Skeletal muscle tissue (tissue), 5 donors: ENCODE measurements around the gene PPP4R3A. TPM values are rescaled to one million over a fixed set of nuclear protein-coding genes. Genes with fewer than 3 reads are reported as not detected.
"Not testable (repeated sequence)": the region's sequence is repeated elsewhere in the genome, so short reads cannot be mapped to it uniquely, and the experiment has no call there.

Source experiments
- H3K27ac ChIP-seq: one replicate; pipeline ENCODE4 v1.7.0; 2013; ENCODE audit warnings: mild to moderate bottlenecking, low read depth, low read length, inconsistent platforms
- H3K27me3 ChIP-seq, 3 donors: one replicate each; pipeline ENCODE4 v1.7.0; 2013; ENCODE audit warnings: low read length in 3 of 3; ENCODE audit not compliant: control insufficient read depth in 3 of 3, insufficient read depth in 3 of 3
- H3K36me3 ChIP-seq, 3 donors: one replicate each; pipeline ENCODE4 v1.7.0; 2013; ENCODE audit warnings: low read length in 3 of 3; ENCODE audit not compliant: control insufficient read depth in 3 of 3, insufficient read depth in 3 of 3
- H3K4me1 ChIP-seq, 3 donors: one replicate each; pipeline ENCODE4 v1.7.0; 2013; ENCODE audit warnings: low read length in 3 of 3, mild to moderate bottlenecking in 3 of 3; ENCODE audit not compliant: control insufficient read depth in 3 of 3, insufficient read depth in 3 of 3
- H3K4me3 ChIP-seq, 3 donors: one replicate each; pipeline ENCODE4 v1.7.0; 2013; ENCODE audit warnings: low read length in 3 of 3
- H3K9ac ChIP-seq, 3 donors: one replicate each; pipeline ENCODE4 v1.7.0; 2013; ENCODE audit warnings: low read length in 3 of 3, mild to moderate bottlenecking in 3 of 3, moderate library complexity in 2 of 3, low read depth in 1 of 3
- H3K9me3 ChIP-seq, 3 donors: one replicate each; pipeline ENCODE4 v1.7.0; 2013; ENCODE audit warnings: low read length in 3 of 3; ENCODE audit not compliant: control insufficient read depth in 3 of 3
- small RNA-seq: library from RNA; depleted of rRNA; stranded (forward); fragments of <200 nt; gene quantifications from one replicate; pipeline ENCODE3, GENCODE V24; 2014
- total RNA-seq: library from RNA; depleted of rRNA; stranded (reverse); fragments of >200 nt; gene quantifications from one replicate; pipeline ENCODE4 v1.2.3, GENCODE V29; 2014
- donor health status: Osteomylitis.

The PPP4R3A gene
- total RNA-seq, 1 donor from 2014 or later: 75.2 TPM

DNA sequence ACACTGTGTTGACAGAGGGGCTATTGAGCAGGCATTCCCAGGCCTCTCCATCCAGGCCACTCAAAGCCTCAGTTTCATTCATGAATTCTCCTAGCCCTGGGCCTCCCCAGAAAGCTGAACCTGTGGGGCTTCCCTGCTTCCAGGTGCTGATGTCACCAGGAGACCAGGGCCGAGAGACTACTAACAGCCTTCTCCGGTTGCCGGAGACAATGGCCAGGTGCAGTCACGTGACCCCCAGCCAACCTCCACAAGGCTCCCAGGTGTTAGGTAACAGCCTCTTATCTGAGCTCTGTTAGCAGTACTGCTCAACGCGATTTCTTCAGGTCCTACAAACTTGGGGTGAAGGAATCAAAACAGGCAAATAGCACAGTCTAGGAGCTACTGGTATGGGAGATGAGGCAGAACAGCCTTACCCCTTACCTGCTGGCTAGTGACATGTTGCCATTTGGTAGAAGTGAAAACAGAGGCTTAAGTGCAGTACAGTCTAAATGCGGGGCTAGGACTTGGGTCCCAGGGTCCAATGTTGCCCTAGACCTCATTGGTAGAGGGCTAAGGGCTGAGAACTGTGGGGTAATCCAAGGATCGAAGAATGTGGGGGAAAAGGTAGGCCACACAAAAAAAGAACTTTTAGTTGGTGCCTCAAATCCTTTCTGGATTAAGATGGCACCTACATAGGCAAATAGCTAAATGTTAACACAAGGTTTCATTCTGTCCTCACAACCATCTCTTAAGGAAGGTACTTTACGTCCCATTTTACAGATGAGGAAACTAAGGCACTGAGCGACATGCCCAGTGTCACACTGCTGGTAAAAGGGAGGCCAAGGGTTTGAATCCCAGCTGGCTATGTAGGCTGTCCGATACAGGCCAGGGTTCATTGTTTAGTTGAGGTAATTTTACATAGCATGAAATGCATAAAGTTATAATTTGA, 96.3 kb downstream of the PPP4R3A start:
- H3K27ac ChIP-seq: no peak overlapping the region
- peaks cover 3 to 16% (median 15%) of the 10 kb centered on the region in 3 donors for H3K27me3 ChIP-seq
- no peak overlapping the region for H3K9ac ChIP-seq
- no peak overlapping the region for H3K4me3 ChIP-seq
- H3K4me1 ChIP-seq: peaks cover 7 to 12% (median 8%) of the 10 kb centered on the region in 3 donors
- no peaks in the 10 kb centered on the region for H3K36me3 ChIP-seq
- no peaks in the 10 kb centered on the region for H3K9me3 ChIP-seq

DNA sequence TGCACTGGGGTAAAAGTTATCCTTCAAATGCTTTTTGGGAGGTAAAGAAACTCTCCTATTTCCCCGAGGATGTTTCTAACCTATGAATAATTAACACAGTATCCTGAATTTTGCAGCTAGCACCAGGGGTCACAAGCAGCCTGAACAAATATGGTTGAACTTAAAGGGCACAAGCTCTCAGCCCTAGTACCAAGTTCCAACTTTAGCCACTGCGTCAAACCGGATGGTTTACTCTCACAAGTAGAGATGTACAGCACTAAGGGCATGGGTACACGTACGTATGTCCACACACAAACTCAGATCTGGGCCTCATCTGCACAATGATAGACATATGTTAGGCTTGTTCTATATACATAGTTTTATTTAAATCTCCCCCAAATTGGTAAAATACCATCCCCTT, 97.2 kb downstream of the PPP4R3A start:
- peaks cover 0 to 4% (median 0%) of the 10 kb centered on the region in 3 donors for H3K4me1 ChIP-seq
- no peak overlapping the region for H3K9ac ChIP-seq
- no peaks in the 10 kb centered on the region for H3K36me3 ChIP-seq
- H3K9me3 ChIP-seq: no peaks in the 10 kb centered on the region
- H3K27ac ChIP-seq: no peak overlapping the region
- no peak overlapping the region for H3K4me3 ChIP-seq
- peaks cover 3 to 11% (median 6%) of the 10 kb centered on the region in 3 donors for H3K27me3 ChIP-seq

DNA sequence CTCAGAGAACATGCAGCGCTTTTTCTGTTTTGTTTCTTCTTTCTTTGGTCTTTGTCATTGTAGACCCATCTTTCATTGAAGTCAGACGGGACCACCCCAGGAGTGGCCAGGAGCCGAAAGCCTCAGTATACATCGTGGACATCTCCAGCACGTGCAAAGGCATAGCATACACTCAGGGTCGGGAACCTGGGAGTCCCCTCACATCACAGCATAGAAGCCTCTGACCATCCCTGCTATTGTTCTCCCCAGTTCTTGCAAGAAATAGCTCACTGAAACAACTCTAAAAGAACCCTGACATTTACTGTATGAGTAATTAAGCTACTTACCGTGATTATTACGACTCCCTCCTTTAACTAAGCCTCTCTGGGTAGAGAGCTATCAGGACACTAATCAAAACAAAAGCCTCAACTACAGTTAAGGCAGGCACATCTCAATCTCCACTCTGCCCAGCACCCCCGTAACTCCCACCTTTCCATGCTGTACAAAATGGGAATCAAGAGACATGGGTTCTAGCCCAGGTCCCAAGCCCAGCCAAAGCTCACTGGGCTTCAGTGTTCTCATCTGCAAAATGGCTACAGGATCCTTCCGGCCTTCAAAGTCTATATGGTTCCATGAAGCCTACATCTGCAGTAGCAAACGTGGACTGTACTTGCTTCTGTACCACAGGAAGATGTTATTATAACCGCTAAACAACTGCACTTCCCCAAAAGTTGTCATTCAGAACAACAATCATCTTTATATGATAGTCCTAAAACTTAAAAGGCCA, 99.2 kb downstream of the PPP4R3A start:
- Histone ChIP-seq H3K36me3 (no peaks in the 10 kb centered on the region), H3K4me3 (no peak overlapping the region), H3K4me1 (peaks cover 0 to 4% (median 0%) of the 10 kb centered on the region in 3 donors), H3K27me3 (peaks cover 0 to 4% (median 3%) of the 10 kb centered on the region in 3 donors), H3K9me3 (no peaks in the 10 kb centered on the region), H3K9ac (no peak overlapping the region), H3K27ac (no peak overlapping the region)

DNA sequence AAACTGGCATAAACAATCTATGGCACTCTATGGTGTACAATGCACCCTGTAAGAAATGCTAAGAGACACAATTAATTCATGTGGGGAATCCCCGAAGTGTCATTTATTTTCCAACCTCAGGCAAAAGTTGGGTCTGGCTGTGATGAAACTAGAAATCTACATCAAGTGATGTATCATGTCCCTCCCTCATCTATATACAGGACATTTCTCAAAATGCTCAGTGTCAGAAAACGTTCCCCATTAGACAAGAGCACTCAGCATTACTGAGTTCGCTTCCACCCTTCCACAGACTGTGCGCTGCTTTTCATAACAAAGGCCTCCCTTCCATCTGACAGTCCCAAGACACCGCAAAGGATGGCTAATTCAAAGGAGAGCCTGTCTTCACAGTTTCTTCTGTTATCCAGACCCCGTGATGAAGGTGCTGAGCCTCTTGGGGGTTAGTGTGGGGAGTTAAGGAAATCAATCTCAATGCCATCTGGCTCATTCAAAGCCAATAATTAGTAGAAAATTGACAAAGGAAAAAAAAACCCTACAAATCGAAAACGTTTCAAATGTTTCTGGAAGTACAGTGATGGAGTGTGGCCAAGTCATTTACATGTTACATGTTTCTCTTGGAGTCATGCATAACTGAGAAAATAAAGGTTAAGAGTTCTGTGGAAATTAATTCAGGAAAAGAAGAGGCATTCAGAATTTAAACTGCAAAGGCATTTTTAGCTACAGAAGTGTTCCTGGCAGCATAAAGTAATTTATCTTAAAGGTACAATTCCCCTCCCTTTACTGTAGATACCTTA, 100.0 kb downstream of the PPP4R3A start:
- peaks cover 0 to 5% (median 0%) of the 10 kb centered on the region in 3 donors for H3K4me1 ChIP-seq

DNA sequence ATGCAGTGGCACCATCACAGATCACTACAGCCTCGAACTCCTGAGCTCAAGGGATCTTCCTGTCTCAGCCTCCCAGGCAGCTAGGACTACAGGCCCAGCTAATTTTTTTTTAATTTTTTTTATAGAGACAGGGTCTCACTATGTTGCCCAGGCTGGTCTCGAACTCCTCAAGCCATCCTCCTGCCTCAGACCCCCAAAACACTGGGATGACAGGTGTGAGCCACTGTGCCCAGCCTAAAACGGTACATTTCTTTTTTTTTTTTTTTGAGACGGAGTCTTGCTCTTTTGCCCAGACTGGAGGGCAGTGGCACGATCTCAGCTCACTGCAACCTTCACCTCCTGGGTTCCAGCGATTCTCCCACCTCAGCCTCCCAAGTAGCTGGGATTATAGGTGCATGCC, 100.9 kb downstream of the PPP4R3A start:
- not testable (repeated sequence) for H3K4me3 ChIP-seq, H3K27me3 ChIP-seq, H3K27ac ChIP-seq, H3K4me1 ChIP-seq, H3K9ac ChIP-seq, H3K36me3 ChIP-seq, H3K9me3 ChIP-seq

More for the DNA sequence above, 100.0 kb downstream of the PPP4R3A start:
- H3K27ac ChIP-seq: no peak overlapping the region
- H3K9ac ChIP-seq: no peak overlapping the region
- H3K4me3 ChIP-seq: no peak overlapping the region
- H3K9me3 ChIP-seq: no peaks in the 10 kb centered on the region
- H3K36me3 ChIP-seq: no peaks in the 10 kb centered on the region
- H3K27me3 ChIP-seq: peaks cover 0 to 2% (median 0%) of the 10 kb centered on the region in 3 donors

Small RNAs within 50 kb of the gene (small RNA-seq; reads per million reads assigned to genes)
- not detected for gene AL133373.1

Other genes starting within 250 kb of the PPP4R3A start
- gene CCDC88C, start 92.5 kb downstream of the PPP4R3A start, total RNA-seq: 9.4 TPM
- gene CATSPERB, start 221.8 kb upstream of the PPP4R3A start, total RNA-seq: 2.1 TPM